Activated CD8-positive, alpha-beta memory T cell treated with anti-CD3 and anti-CD28 coated beads for 36 hours (primary cell): ENCODE results near the gene MYOCD. TPM values are rescaled to one million over a fixed set of nuclear protein-coding genes. Genes with fewer than 3 reads are reported as not detected.
"Not testable (repeated sequence)": the region's sequence is repeated elsewhere in the genome, so short reads cannot be mapped to it uniquely, and the experiment has no call there.

Source experiments
- CTCF ChIA-PET: fragments of 350-600 bp; sonication (Branson Sonifier 250); formaldehyde crosslinking; loops from one replicate; lab custom pipeline; 2021; ENCODE audit warnings: antibody characterized with exemption; lab: Charles Lee
- POLR2A ChIA-PET: fragments of 350-600 bp; sonication (Branson Sonifier 250); formaldehyde crosslinking; loops from one replicate; lab custom pipeline; 2021; ENCODE audit warnings: antibody characterized with exemption; lab: Charles Lee
- total RNA-seq, 2 experiments: library from RNA; stranded (reverse); gene quantifications; one replicate each; pipeline ENCODE4 v1.2.3, GENCODE V29; 2021

MYOCD gene
- not detected for total RNA-seq

- ChIA-PET CTCF (no interaction called here), POLR2A (no interaction called here)
Measured at GRCh38 chr17:12665263-12666210, at the start of gene MYOCD. MYOCD (plus strand) TSS chr17:12665890; CDS start chr17:12666189, 299 bp downstream.

- ChIA-PET POLR2A (no interaction called here), CTCF (no interaction called here)
Measured at GRCh38 chr17:12616161-12616560, 49.5 kb upstream of the MYOCD start.

GRCh38 chr17:12618557-12618956 is 47.1 kb upstream of the MYOCD start:
- POLR2A ChIA-PET, result no interaction called here
- CTCF ChIA-PET, result no interaction called here

GRCh38 chr17:12619459-12620199 is 46.1 kb upstream of the MYOCD start:
- ChIA-PET POLR2A (no interaction called here), CTCF (no interaction called here)

GRCh38 chr17:12620200-12620720 is 45.4 kb upstream of the MYOCD start:
- ChIA-PET POLR2A (no interaction called here), CTCF (no interaction called here)

- ChIA-PET CTCF (no interaction called here), POLR2A (no interaction called here)
Measured at GRCh38 chr17:12622726-12623125, 43.0 kb upstream of the MYOCD start.

- POLR2A ChIA-PET, result no interaction called here
- CTCF ChIA-PET, result no interaction called here
Measured at GRCh38 chr17:12623220-12623848, 42.4 kb upstream of the MYOCD start.

GRCh38 chr17:12624211-12624610 is 41.5 kb upstream of the MYOCD start:
- ChIA-PET POLR2A (no interaction called here), CTCF (no interaction called here)

- POLR2A ChIA-PET, result no interaction called here
Measured at GRCh38 chr17:12625092-12625491, 40.6 kb upstream of the MYOCD start.

GRCh38 chr17:12627177-12627629 is 38.5 kb upstream of the MYOCD start:
- ChIA-PET POLR2A (no interaction called here), CTCF (no interaction called here)

More at GRCh38 chr17:12625092-12625491, 40.6 kb upstream of the MYOCD start:
- CTCF ChIA-PET, result no interaction called here

GRCh38 chr17:12627781-12628451 is 37.8 kb upstream of the MYOCD start:
- POLR2A ChIA-PET, result no interaction called here
- CTCF ChIA-PET, result no interaction called here

- ChIA-PET POLR2A (no interaction called here), CTCF (no interaction called here)
Measured at GRCh38 chr17:12631076-12631475, 34.6 kb upstream of the MYOCD start.

GRCh38 chr17:12632785-12633184 is 32.9 kb upstream of the MYOCD start:
- ChIA-PET POLR2A (no interaction called here), CTCF (no interaction called here)

GRCh38 chr17:12634789-12635414 is 30.8 kb upstream of the MYOCD start:
- POLR2A ChIA-PET, result no interaction called here
- CTCF ChIA-PET, result no interaction called here

- CTCF ChIA-PET, POLR2A ChIA-PET: not testable (repeated sequence)
Measured at GRCh38 chr17:12635996-12636395, 29.7 kb upstream of the MYOCD start.

GRCh38 chr17:12637015-12637414 is 28.7 kb upstream of the MYOCD start:
- ChIA-PET POLR2A (no interaction called here), CTCF (no interaction called here)

GRCh38 chr17:12637745-12638651 is 27.7 kb upstream of the MYOCD start:
- ChIA-PET CTCF (no interaction called here), POLR2A (no interaction called here)

GRCh38 chr17:12640364-12640763 is 25.3 kb upstream of the MYOCD start:
- CTCF ChIA-PET, result no interaction called here
- POLR2A ChIA-PET, result no interaction called here
